Neural progenitor cell (in vitro differentiated cells): ENCODE results near the gene GDPGP1.

Source experiments
- CTCF ChIP-seq: fragments of 200-600 bp; sonication (generic); IDR thresholded peaks from 2 replicates; pipeline ENCODE4 v1.5.1; 2017; ENCODE audit warnings: antibody characterized with exemption, mild to moderate bottlenecking
- EZH2 ChIP-seq: fragments of 200-600 bp; sonication (generic); IDR thresholded peaks from 2 replicates; pipeline ENCODE4 v1.6.1; 2017; ENCODE audit warnings: antibody characterized with exemption, mild to moderate bottlenecking, moderate library complexity
- EZH2phosphoT487 ChIP-seq: fragments of 200-600 bp; sonication (generic); IDR thresholded peaks from 2 replicates; pipeline ENCODE4 v1.6.1; 2017; ENCODE audit warnings: antibody characterized with exemption

GRCh38 chr15:90259524-90259923, 25.5 kb downstream of the GDPGP1 start:
- TF ChIP-seq CTCF (no peak), EZH2 (no peak), EZH2phosphoT487 (no peak)
